Ishikawa (cell line): Measurements from ENCODE around the gene MYMK.

Experiments used
- CEBPB ChIP-seq: IDR thresholded peaks from 2 replicates; pipeline ENCODE4 v1.6.1; 2012
- CREB1 ChIP-seq: IDR thresholded peaks from 2 replicates; pipeline ENCODE4 v1.6.1; 2012; ENCODE audit warnings: low read depth
- EP300 ChIP-seq: IDR thresholded peaks from 2 replicates; pipeline ENCODE4 v1.6.1; 2012; ENCODE audit warnings: borderline replicate concordance
- FOXM1 ChIP-seq: IDR thresholded peaks from 2 replicates; pipeline ENCODE4 v1.6.1; 2012; ENCODE audit warnings: low read depth, borderline replicate concordance
- MAX ChIP-seq: IDR thresholded peaks from 2 replicates; pipeline ENCODE4 v1.6.1; 2012
- NFIC ChIP-seq: IDR thresholded peaks from 2 replicates; pipeline ENCODE4 v1.6.1; 2012
- RAD21 ChIP-seq: IDR thresholded peaks from 2 replicates; pipeline ENCODE4 v1.6.1; 2012; ENCODE audit warnings: low read depth
- REST ChIP-seq: IDR thresholded peaks from 2 replicates; pipeline ENCODE4 v1.6.1; 2012; ENCODE audit warnings: low read depth, mild to moderate bottlenecking
- TAF1 ChIP-seq: IDR thresholded peaks from 2 replicates; pipeline ENCODE4 v1.6.1; 2012; ENCODE audit warnings: low read depth, mild to moderate bottlenecking
- TCF12 ChIP-seq: IDR thresholded peaks from 2 replicates; pipeline ENCODE4 v1.6.1; 2012; ENCODE audit warnings: low read depth
- TEAD4 ChIP-seq: IDR thresholded peaks from 2 replicates; pipeline ENCODE4 v1.6.1; 2012
- USF1 ChIP-seq: IDR thresholded peaks from 2 replicates; pipeline ENCODE4 v1.6.1; 2012
- YY1 ChIP-seq: IDR thresholded peaks from 2 replicates; pipeline ENCODE4 v1.6.1; 2012; ENCODE audit warnings: low read depth
- ZBTB7A ChIP-seq: IDR thresholded peaks from 2 replicates; pipeline ENCODE4 v1.6.1; 2012; ENCODE audit warnings: low read depth

GRCh38 chr9:133499132-133499891 lies 25.4 kb downstream of the MYMK start:
- no peak for TF ChIP-seq REST
- TF ChIP-seq NFIC: no peak
- no peak for TF ChIP-seq CREB1
- TF ChIP-seq EP300: no peak
- no peak for TF ChIP-seq FOXM1
- TF ChIP-seq YY1: no peak
- no peak for TF ChIP-seq ZBTB7A
- TF ChIP-seq TCF12: no peak
- TF ChIP-seq RAD21: no peak
- TF ChIP-seq TAF1: no peak
- no peak for TF ChIP-seq USF1
- no peak for TF ChIP-seq CEBPB
- no peak for TF ChIP-seq MAX
- no peak for TF ChIP-seq TEAD4
